Measurements from ENCODE around the gene PIP4K2C.

DNA sequence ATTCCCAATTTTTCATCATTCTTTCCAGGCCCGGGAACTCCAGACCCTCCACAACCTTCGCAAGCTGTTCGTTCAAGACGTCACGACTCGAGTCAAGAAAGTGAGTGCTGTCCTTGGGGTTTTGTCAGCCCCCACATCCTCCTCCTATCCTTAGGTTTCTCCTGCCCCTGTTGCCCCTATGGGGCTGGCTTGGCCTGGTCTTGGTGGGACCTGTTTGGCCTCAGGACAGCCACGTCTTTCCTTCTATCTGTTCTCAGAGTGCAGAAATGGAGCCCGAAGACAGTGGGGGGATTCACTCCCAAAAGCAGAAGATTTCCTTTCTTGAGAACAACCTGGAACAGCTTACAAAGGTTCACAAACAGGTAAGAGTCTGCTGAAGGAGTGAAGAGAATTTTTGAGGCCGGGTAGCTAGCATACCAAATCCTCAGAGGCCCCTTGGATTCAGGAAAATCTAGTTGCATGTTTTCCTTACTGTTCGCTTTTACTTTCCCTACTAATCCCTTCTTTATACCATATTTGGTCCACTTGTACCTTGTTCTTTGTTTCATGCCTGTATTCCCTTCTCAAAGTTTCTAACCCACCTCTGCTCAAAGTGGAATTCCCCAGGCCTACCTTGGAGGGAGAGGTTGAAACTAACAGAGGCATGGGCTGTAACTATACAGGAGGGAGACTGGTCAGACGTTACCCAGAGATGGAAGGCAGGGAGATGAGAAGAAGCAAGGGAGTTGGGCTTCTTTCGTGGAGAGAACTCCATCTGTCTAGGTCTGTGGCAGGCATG lies 12.8 kb upstream of the PIP4K2C start:
- TF ChIP-seq EZH2 (optimal IDR thresholded peaks at IDR 0.05; ENCODE audit: low read depth, low read length) (no peak), EZH2phosphoT487 (IDR thresholded peaks at IDR 0.05; ENCODE audit: low read length) (no peak)
- TF ChIP-seq, protein P1, sequence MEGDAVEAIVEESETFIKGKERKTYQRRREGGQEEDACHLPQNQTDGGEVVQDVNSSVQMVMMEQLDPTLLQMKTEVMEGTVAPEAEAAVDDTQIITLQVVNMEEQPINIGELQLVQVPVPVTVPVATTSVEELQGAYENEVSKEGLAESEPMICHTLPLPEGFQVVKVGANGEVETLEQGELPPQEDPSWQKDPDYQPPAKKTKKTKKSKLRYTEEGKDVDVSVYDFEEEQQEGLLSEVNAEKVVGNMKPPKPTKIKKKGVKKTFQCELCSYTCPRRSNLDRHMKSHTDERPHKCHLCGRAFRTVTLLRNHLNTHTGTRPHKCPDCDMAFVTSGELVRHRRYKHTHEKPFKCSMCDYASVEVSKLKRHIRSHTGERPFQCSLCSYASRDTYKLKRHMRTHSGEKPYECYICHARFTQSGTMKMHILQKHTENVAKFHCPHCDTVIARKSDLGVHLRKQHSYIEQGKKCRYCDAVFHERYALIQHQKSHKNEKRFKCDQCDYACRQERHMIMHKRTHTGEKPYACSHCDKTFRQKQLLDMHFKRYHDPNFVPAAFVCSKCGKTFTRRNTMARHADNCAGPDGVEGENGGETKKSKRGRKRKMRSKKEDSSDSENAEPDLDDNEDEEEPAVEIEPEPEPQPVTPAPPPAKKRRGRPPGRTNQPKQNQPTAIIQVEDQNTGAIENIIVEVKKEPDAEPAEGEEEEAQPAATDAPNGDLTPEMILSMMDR (IDR thresholded peaks at IDR 0.05; ENCODE audit: low read length) = no peak

Measured in MM.1S (cell line).